ENCODE results near the gene DDOST. TPM values are rescaled to one million over a fixed set of nuclear protein-coding genes. Genes with fewer than 3 reads are reported as not detected.

DDOST gene
- total and polyA plus RNA-seq, 10 of the 15 experiments (the other 5 are each of a cell fraction or from before 2014, with no cell fraction given), result 100 to 274 (median 201) TPM

- TF ChIP-seq ZNF687 (IDR thresholded peaks at IDR 0.05), result peak; percentile 38; the same call in 1 of the 2 replicates
- no peak for TF ChIP-seq CTCF (IDR thresholded peaks at IDR 0.05 in 2 of 3, conservative IDR thresholded peaks at IDR 0.05 in 1 of 3; ENCODE audit: control insufficient read depth in 2 of 3, extremely low read depth in 1 of 3, insufficient read depth in 1 of 3, low read depth in 3 of 3, low read length in 3 of 3)
- TF ChIP-seq ZSCAN29 (IDR thresholded peaks at IDR 0.05), result no peak
- no peak for TF ChIP-seq CHD4 (IDR thresholded peaks at IDR 0.05)
- TF ChIP-seq SIN3A (IDR thresholded peaks at IDR 0.05; ENCODE audit: low read depth, low read length), result no peak
- TF ChIP-seq MYC (IDR thresholded peaks at IDR 0.05; ENCODE audit: insufficient read depth, insufficient read length, insufficient replicate concordance, low read length, severe bottlenecking), result no peak
- TF ChIP-seq SUPT20H (IDR thresholded peaks at IDR 0.05; ENCODE audit: borderline replicate concordance, control insufficient read depth, low read depth, low read length), result no peak
- no peak for TF ChIP-seq EP300 (IDR thresholded peaks at IDR 0.05; ENCODE audit: borderline replicate concordance in 1 of 2, control insufficient read depth in 1 of 2, low read depth in 2 of 2, low read length in 2 of 2)
- TF ChIP-seq REST (IDR thresholded peaks at IDR 0.05; ENCODE audit: low read depth, low read length), result no peak
- TF ChIP-seq BHLHE40 (IDR thresholded peaks at IDR 0.05; ENCODE audit: borderline replicate concordance in 1 of 2, low read depth in 2 of 2, low read length in 1 of 2), result no peak
- no peak for TF ChIP-seq BCL11A (IDR thresholded peaks at IDR 0.05; ENCODE audit: low read depth, low read length)
- no peak for TF ChIP-seq STAT1 (conservative IDR thresholded peaks at IDR 0.05)
- TF ChIP-seq USF1 (IDR thresholded peaks at IDR 0.05; ENCODE audit: borderline replicate concordance, extremely low read length, insufficient read depth, low read depth, low read length), result no peak
- TF ChIP-seq FOS (IDR thresholded peaks at IDR 0.05; ENCODE audit: borderline replicate concordance, extremely low read depth, insufficient read length), result no peak
- TF ChIP-seq MXI1 (IDR thresholded peaks at IDR 0.05; ENCODE audit: low read depth, low read length), result no peak
- no peak for TF ChIP-seq CHD1 (IDR thresholded peaks at IDR 0.05; ENCODE audit: low read depth, low read length)
- TF ChIP-seq RUNX3 (IDR thresholded peaks at IDR 0.05; ENCODE audit: low read length), result peak; percentile 48
- TF ChIP-seq MAX (IDR thresholded peaks at IDR 0.05; ENCODE audit: low read depth, low read length), result no peak
- no peak for TF ChIP-seq IRF4 (IDR thresholded peaks at IDR 0.05; ENCODE audit: low read depth, low read length)
These were observed 27.0 kb downstream of the DDOST start (continued) for GRCh38 chr1:20634065-20634593.
